K562 (cell line): ENCODE results near the gene PSEN1. TPM values are rescaled to one million over a fixed set of nuclear protein-coding genes. Genes with fewer than 3 reads are reported as not detected.

Source experiments
- ATAC-seq: fragments of 200-7000 bp; cut with Tn5 transposase; 3 replicates; pipeline ENCODE4 v1.9.1; 2020; ENCODE audit warnings: moderate library complexity
- BruUV-seq: library from RNA; stranded (reverse); fragments of 400-500 nt; replicated peaks from 2 replicates; lab custom pipeline; 2021; lab: Mats Ljungman, UMichigan
- CTCF ChIA-PET: fragments of 300-600 bp; formaldehyde crosslinking; extraction: SDS; loops from one replicate; lab custom pipeline; 2021; ENCODE audit warnings: low intra/inter-chr PET ratio; lab: Yijun Ruan, JAX
- POLR2A ChIA-PET: fragments of 300-600, 350-650 bp; sonication (Branson Sonifier 250); formaldehyde crosslinking; extraction: SDS; loops from one replicate; lab custom pipeline; 2021; ENCODE audit warnings: antibody characterized with exemption, inconsistent platforms; lab: Yijun Ruan, JAX
- DNase-seq, 4 experiments: peaks; one replicate each; pipeline versions ENCODE4 v3.0.0 to v3.0.0-alpha.2; 2011 to 2018; ENCODE audit warnings: low spot score in 3 of 4, mixed read lengths in 3 of 4; ENCODE audit errors: extremely low read depth in 1 of 4
- FAIRE-seq: peaks from 2 replicates; lab custom pipeline; 2011; peaks lifted over from hg19 to GRCh38; lab: Jason Lieb, UNC
- H2AFZ ChIP-seq: 2 replicates; pipeline ENCODE4 v1.6.0; 2011; ENCODE audit warnings: low read depth, low read length, control low read depth, inconsistent platforms
- H3K27ac ChIP-seq: fragments of 200-600 bp; 3 replicates; pipeline ENCODE4 v1.8.0; 2011; ENCODE audit warnings: low read depth, mild to moderate bottlenecking, control low read depth, inconsistent platforms, low read length, moderate library complexity, mixed read lengths; ENCODE audit errors: extremely low read depth
- H3K27me3 ChIP-seq, 2 experiments: fragments of 300-600 bp in 1 of 2; 2 replicates in 1 of 2; 3 replicates in 1 of 2; pipeline versions ENCODE4 v1.6.0 to v1.8.0; 2011; ENCODE audit warnings: inconsistent platforms in 2 of 2, low read length in 2 of 2, mild to moderate bottlenecking in 1 of 2, mixed read lengths in 1 of 2, moderate library complexity in 1 of 2; ENCODE audit not compliant: control insufficient read depth in 2 of 2, insufficient read depth in 2 of 2
- H3K36me3 ChIP-seq: fragments of 300-600 bp; 3 replicates; pipeline ENCODE4 v1.8.0; 2011; ENCODE audit warnings: mild to moderate bottlenecking, low read length, inconsistent platforms; ENCODE audit not compliant: control insufficient read depth, insufficient read depth
- H3K4me1 ChIP-seq, 2 experiments: fragments of 200-600 bp in 1 of 2; replicated peaks in 1 of 2; 2 replicates in 1 of 2; 3 replicates in 1 of 2; pipeline versions ENCODE4 v1.5.1 to v1.8.0; 2011; ENCODE audit warnings: inconsistent platforms in 2 of 2, low read length in 2 of 2, mild to moderate bottlenecking in 1 of 2, mixed read lengths in 1 of 2, moderate library complexity in 1 of 2; ENCODE audit not compliant: control insufficient read depth in 2 of 2, insufficient read depth in 2 of 2
- H3K4me2 ChIP-seq: 2 replicates; pipeline ENCODE4 v1.6.1; 2011; ENCODE audit warnings: low read length, control low read depth, inconsistent platforms, mixed read lengths; ENCODE audit not compliant: insufficient read depth
- H3K4me3 ChIP-seq: fragments of 200-600 bp; sonication (generic), shearing (Covaris generic); 2 replicates; pipeline ENCODE4 v1.5.1; 2016; ENCODE audit warnings: control low read depth, inconsistent platforms
- H3K79me2 ChIP-seq: fragments of 200-600 bp; 3 replicates; pipeline ENCODE4 v1.8.0; 2011; ENCODE audit warnings: low read length, inconsistent platforms; ENCODE audit not compliant: control insufficient read depth, insufficient read depth
- H3K9ac ChIP-seq, 2 experiments: 2 replicates each; pipeline versions ENCODE4 v1.6.0 to v1.6.1; 2011; ENCODE audit warnings: low read depth in 2 of 2, low read length in 2 of 2, control low read depth in 1 of 2, inconsistent platforms in 1 of 2, mild to moderate bottlenecking in 1 of 2, mixed read lengths in 1 of 2; ENCODE audit not compliant: insufficient read depth in 1 of 2
- H3K9me1 ChIP-seq: one replicate; pipeline ENCODE4 v1.6.0; 2011; ENCODE audit warnings: inconsistent platforms, mild to moderate bottlenecking, low read length, moderate library complexity; ENCODE audit not compliant: control insufficient read depth, insufficient read depth
- H3K9me3 ChIP-seq: replicated peaks from 2 replicates; pipeline ENCODE4 v1.5.1; 2011; ENCODE audit warnings: low read depth, low read length, inconsistent platforms; ENCODE audit not compliant: control insufficient read depth, insufficient read depth
- H4K20me1 ChIP-seq: replicated peaks from 2 replicates; pipeline ENCODE4 v1.6.1; 2011; ENCODE audit warnings: low read length, inconsistent platforms, mixed read lengths; ENCODE audit not compliant: control insufficient read depth, insufficient read depth
- ARID1B ChIP-seq: fragments of 450-650 bp; IDR thresholded peaks from 2 replicates; pipeline ENCODE4 v1.6.1; 2016; ENCODE audit warnings: antibody characterized with exemption, mild to moderate bottlenecking, inconsistent platforms
- CHD4 ChIP-seq: fragments of 200-600 bp; sonication (generic); IDR thresholded peaks from 3 replicates; pipeline ENCODE4 v1.6.1; 2012; ENCODE audit warnings: low read depth, mild to moderate bottlenecking, mixed read lengths, low read length, inconsistent platforms; ENCODE audit not compliant: insufficient read depth, insufficient replicate concordance, poor library complexity, severe bottlenecking
- ELF2 ChIP-seq: fragments of 250-450 bp; sonication (Bioruptor Pico); IDR thresholded peaks from 2 replicates; pipeline ENCODE4 v1.5.0; 2021; ENCODE audit warnings: mild to moderate bottlenecking
- ETV1 ChIP-seq: fragments of 450-650 bp; conservative IDR thresholded peaks from 2 replicates; pipeline ENCODE4 v1.6.1; 2016; ENCODE audit warnings: missing genetic modification characterization, control low read depth, low read depth, missing compliant biosample characterization
- FOXK1 ChIP-seq: sonication (generic); formaldehyde crosslinking; IDR thresholded peaks from 2 replicates; pipeline ENCODE4 v1.8.0; 2022; ENCODE audit warnings: missing genetic modification reagents, mild to moderate bottlenecking, borderline replicate concordance
- HIVEP1 ChIP-seq: fragments of 250-450 bp; sonication (Bioruptor Pico); IDR thresholded peaks from 2 replicates; pipeline ENCODE4 v1.4.0; 2020; ENCODE audit warnings: mild to moderate bottlenecking
- KDM1A ChIP-seq, 2 experiments: fragments of 450-650 bp; IDR thresholded peaks; 2 replicates each; pipeline ENCODE4 v1.6.1; 2016; ENCODE audit warnings: mild to moderate bottlenecking in 2 of 2
- MCM7 ChIP-seq, 2 experiments: fragments of 450-650 bp; IDR thresholded peaks; 2 replicates each; pipeline ENCODE4 v1.6.1; 2016 to 2018
- MYBL2 ChIP-seq, 2 experiments: fragments of 450-650 bp in 1 of 2; sonication (generic) in 1 of 2; formaldehyde crosslinking in 1 of 2; IDR thresholded peaks; 2 replicates each; pipeline versions ENCODE4 v1.6.1 to v1.8.1; 2017 to 2022; ENCODE audit warnings: borderline replicate concordance in 1 of 2, inconsistent platforms in 1 of 2, low read depth in 1 of 2, mild to moderate bottlenecking in 1 of 2, missing genetic modification reagents in 1 of 2, moderate library complexity in 1 of 2
- PCBP1 ChIP-seq: fragments of 200-400 bp; formaldehyde crosslinking; IDR thresholded peaks from 2 replicates; pipeline ENCODE4 v1.6.1; 2018; ENCODE audit warnings: mild to moderate bottlenecking, low read depth, low read length; ENCODE audit not compliant: poor library complexity, severe bottlenecking
- PTBP1 ChIP-seq: fragments of 200-400 bp; formaldehyde crosslinking; IDR thresholded peaks from 2 replicates; pipeline ENCODE4 v1.6.1; 2017; ENCODE audit warnings: low read depth, low read length
- SP2 ChIP-seq: IDR thresholded peaks from 2 replicates; pipeline ENCODE4 v1.6.1; 2011; ENCODE audit warnings: mild to moderate bottlenecking, low read depth, low read length, moderate library complexity; ENCODE audit not compliant: poor library complexity, severe bottlenecking; ENCODE audit errors: extremely low read depth
- SRF ChIP-seq, 2 experiments: fragments of 250-450, 450-650 bp in 1 of 2; sonication (Bioruptor Pico) in 1 of 2; sonication (generic) in 1 of 2; formaldehyde crosslinking; IDR thresholded peaks; 2 replicates each; pipeline versions ENCODE4 v1.5.0 to v1.5.1; 2020 to 2022; ENCODE audit warnings: mild to moderate bottlenecking in 1 of 2, missing genetic modification reagents in 1 of 2
- TFE3 ChIP-seq: fragments of 450-650 bp; formaldehyde crosslinking; IDR thresholded peaks from 2 replicates; pipeline ENCODE4 v1.4.0; 2020; ENCODE audit warnings: mild to moderate bottlenecking, mixed read lengths
- TOE1 ChIP-seq, 2 experiments: fragments of 450-650 bp in 1 of 2; sonication (generic) in 1 of 2; formaldehyde crosslinking in 1 of 2; IDR thresholded peaks; 2 replicates each; pipeline versions ENCODE4 v1.7.1 to v1.8.0; 2016 to 2022; ENCODE audit warnings: borderline replicate concordance in 2 of 2, mild to moderate bottlenecking in 2 of 2, antibody characterized with exemption in 1 of 2, inconsistent platforms in 1 of 2, low read depth in 1 of 2, missing genetic modification reagents in 1 of 2, moderate library complexity in 1 of 2
- ZBTB1 ChIP-seq: sonication (generic); formaldehyde crosslinking; IDR thresholded peaks from 2 replicates; pipeline ENCODE4 v1.8.1; 2023; ENCODE audit warnings: missing genetic modification reagents, low read depth, mild to moderate bottlenecking, borderline replicate concordance
- WGBS: fragments of 100-300 bp; shearing (Covaris generic); methylation state at CpG from one replicate; pipeline ENCODE4 v1.1.6; 2016; ENCODE audit warnings: low coverage, mixed read lengths; ENCODE audit not compliant: insufficient coverage; ENCODE audit errors: missing lambda C conversion rate; 5-methylcytosine and 5-hydroxymethylcytosine counted together
- in situ Hi-C: fragments of 300-500 bp; cut with MboI; formaldehyde crosslinking; loops from 4 replicates; pipeline ENCODE4 v1.15.0; 2018; ENCODE audit warnings: inconsistent platforms, mixed read lengths
- intact Hi-C: fragments of 100-400 bp; cut with micrococcal nuclease; formaldehyde crosslinking; loops from 2 replicates; pipeline ENCODE4 v1.14.2; 2022
- polyA plus RNA-seq, 8 experiments: library from polyadenylated mRNA; depleted of rRNA in 4 of 8; stranded (reverse) in 5 of 8; unstranded in 3 of 8; fragments of >200 nt; fragmentation: Nextera tagmentation in 2 of 8; fragmentation: Illumina TruSeq in 1 of 8; extraction: Ambion mirVana in 2 of 8; extraction: Trizol in 1 of 8; gene quantifications; 2 replicates each; pipeline versions ENCODE4 v1.2.1 to v1.2.3, GENCODE V29; 2011 to 2014; ENCODE audit warnings: inconsistent platforms in 1 of 8, missing spikeins in 1 of 8
- total RNA-seq, 7 experiments: library from RNA; depleted of rRNA in 6 of 7; stranded (reverse); fragments of >200 nt in 6 of 7; fragmentation: Illumina TruSeq in 2 of 7; extraction: Trizol in 2 of 7; gene quantifications; 2 replicates each; pipeline versions ENCODE4 v1.2.1 to v1.2.3, GENCODE V29; 2011 to 2021; ENCODE audit warnings: low replicate concordance in 1 of 7
- TF ChIP-seq, protein P1 (sequence below): fragments of 250-450 bp; sonication (Bioruptor Pico); IDR thresholded peaks from 2 replicates; pipeline ENCODE4 v1.4.0; 2020

PSEN1 gene
- total and polyA plus RNA-seq, 9 of the 15 experiments (the other 6 are each of a cell fraction or from before 2014, with no cell fraction given), result 6.5 to 25.2 (median 14.3) TPM

DNA sequence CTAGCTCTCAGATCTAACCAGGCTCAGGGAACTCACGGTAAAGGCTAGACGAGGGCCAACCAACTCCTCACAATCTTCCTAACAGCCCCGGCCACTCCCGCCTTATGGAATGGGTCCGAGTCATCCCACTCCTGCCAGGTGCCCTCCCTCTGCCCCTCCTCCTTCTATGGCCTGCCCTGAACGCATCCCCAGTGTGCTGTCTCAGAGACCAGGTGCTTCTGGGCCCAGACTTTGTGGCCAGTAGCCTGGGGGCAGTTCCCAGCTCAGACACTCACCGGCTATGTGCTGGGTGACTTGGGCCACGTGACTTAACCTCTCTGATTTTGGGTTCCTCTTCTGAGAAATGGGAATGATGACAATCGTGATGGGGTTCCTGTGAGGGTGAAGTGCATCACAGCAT lies 123.5 kb downstream of the PSEN1 start (continued):
- TF ChIP-seq KDM1A (IDR thresholded peaks at IDR 0.05), result 0 out of 4 replicates have a peak, but pooled peaks of 1 of the 2 experiments have one; percentile 22
- no peak for TF ChIP-seq ARID1B
- no peak for TF ChIP-seq SRF (CRISPR knock-in tag; IDR thresholded peaks at IDR 0.05)
- TF ChIP-seq MCM7 (IDR thresholded peaks at IDR 0.05), result no peak
- no peak for TF ChIP-seq CHD4

- TF ChIP-seq TOE1 (IDR thresholded peaks at IDR 0.05; ENCODE audit: borderline replicate concordance) (no peak), TOE1 (CRISPR knock-in tag; IDR thresholded peaks at IDR 0.05; ENCODE audit: borderline replicate concordance, low read depth) (no peak), FOXK1 (CRISPR knock-in tag) (no peak), ZBTB1 (CRISPR knock-in tag) (no peak), ETV1 (tag) (no peak), ELF2 (no peak), MYBL2 (IDR thresholded peaks at IDR 0.05; ENCODE audit: low read depth) (no peak), MYBL2 (CRISPR knock-in tag; IDR thresholded peaks at IDR 0.05; ENCODE audit: borderline replicate concordance) (no peak), SP2 (no peak), HIVEP1 (CRISPR knock-in tag) (no peak), PTBP1 (no peak), PCBP1 (no peak), TFE3 (CRISPR knock-in tag) (no peak)
- TF ChIP-seq, protein P1, sequence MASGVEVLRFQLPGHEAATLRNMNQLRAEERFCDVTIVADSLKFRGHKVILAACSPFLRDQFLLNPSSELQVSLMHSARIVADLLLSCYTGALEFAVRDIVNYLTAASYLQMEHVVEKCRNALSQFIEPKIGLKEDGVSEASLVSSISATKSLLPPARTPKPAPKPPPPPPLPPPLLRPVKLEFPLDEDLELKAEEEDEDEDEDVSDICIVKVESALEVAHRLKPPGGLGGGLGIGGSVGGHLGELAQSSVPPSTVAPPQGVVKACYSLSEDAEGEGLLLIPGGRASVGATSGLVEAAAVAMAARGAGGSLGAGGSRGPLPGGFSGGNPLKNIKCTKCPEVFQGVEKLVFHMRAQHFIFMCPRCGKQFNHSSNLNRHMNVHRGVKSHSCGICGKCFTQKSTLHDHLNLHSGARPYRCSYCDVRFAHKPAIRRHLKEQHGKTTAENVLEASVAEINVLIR (CRISPR knock-in tag), result no peak
- WGBS, result 22% methylated on average over 4 of the region's 11 CpGs
These were observed 124.3 kb downstream of the PSEN1 start for GRCh38 chr14:73260574-73260973.

More at GRCh38 chr14:73260574-73260973, 124.3 kb downstream of the PSEN1 start:
- H3K9ac ChIP-seq, result no peak overlapping the region
- no peaks in the 10 kb centered on the region for H3K36me3 ChIP-seq
- H3K9me3 ChIP-seq, result no peaks in the 10 kb centered on the region
- no peak overlapping the region for H3K4me2 ChIP-seq
- no peak for FAIRE-seq
- no peak overlapping the region for H3K27ac ChIP-seq
- no peak for DNase-seq
- no peak for ATAC-seq
- in situ Hi-C loops (no loop called here), intact Hi-C loops (no loop called here)
- no TSS peak for BruUV-seq
- CTCF ChIA-PET, result no interaction called here
- no peaks in the 10 kb centered on the region for H3K9me1 ChIP-seq
- no peak overlapping the region for H2AFZ ChIP-seq
- no peaks in the 10 kb centered on the region for H4K20me1 ChIP-seq
- POLR2A ChIA-PET, result no interaction called here
- H3K4me3 ChIP-seq, result no peak overlapping the region
- no peaks in the 10 kb centered on the region for H3K79me2 ChIP-seq
- H3K4me1 ChIP-seq, result peaks cover 0 to 15% of the 10 kb centered on the region in 2 experiments; a peak in 2 of 5 replicates
- no peaks in the 10 kb centered on the region for H3K27me3 ChIP-seq
